ENCODE data around the gene SLC25A38. TPM values are rescaled to one million over a fixed set of nuclear protein-coding genes. Genes with fewer than 3 reads are reported as not detected.
"Not testable (repeated sequence)": the region's sequence is repeated elsewhere in the genome, so short reads cannot be mapped to it uniquely, and the experiment has no call there.

SLC25A38 gene
- total RNA-seq, result 13.2 TPM

- DNase-seq, result no peak
These were observed at the start of gene SLC25A38 for GRCh38 chr3:39383045-39383880. Gene SLC25A38, plus strand, starts transcription at chr3:39383370. Its CDS starts 355 bp downstream, at chr3:39383725.

- no peak for DNase-seq
These were observed 49.6 kb upstream of the SLC25A38 start for GRCh38 chr3:39333607-39334006.

- no peak for DNase-seq
These were observed 49.0 kb upstream of the SLC25A38 start for GRCh38 chr3:39334205-39334604.

- DNase-seq, result no peak
These were observed 45.0 kb upstream of the SLC25A38 start for GRCh38 chr3:39338201-39338600.

GRCh38 chr3:39339086-39339485, 44.1 kb upstream of the SLC25A38 start:
- no peak for DNase-seq

GRCh38 chr3:39343076-39343717, 40.0 kb upstream of the SLC25A38 start:
- no peak for DNase-seq

GRCh38 chr3:39343760-39344159, 39.4 kb upstream of the SLC25A38 start:
- DNase-seq, result no peak

GRCh38 chr3:39344746-39345344, 38.3 kb upstream of the SLC25A38 start:
- no peak for DNase-seq

GRCh38 chr3:39346785-39347585, 36.2 kb upstream of the SLC25A38 start:
- DNase-seq, result no peak

- no peak for DNase-seq
These were observed 35.6 kb upstream of the SLC25A38 start for GRCh38 chr3:39347586-39347876.

GRCh38 chr3:39349080-39349479, 34.1 kb upstream of the SLC25A38 start:
- DNase-seq, result no peak

- DNase-seq, result no peak
These were observed 32.5 kb upstream of the SLC25A38 start for GRCh38 chr3:39350714-39351113.

- DNase-seq, result not testable (repeated sequence)
These were observed 32.0 kb upstream of the SLC25A38 start for GRCh38 chr3:39351134-39351533.

- not testable (repeated sequence) for DNase-seq
These were observed 29.8 kb upstream of the SLC25A38 start for GRCh38 chr3:39353168-39353927.

- DNase-seq, result no peak
These were observed 24.8 kb upstream of the SLC25A38 start for GRCh38 chr3:39358333-39358732.

GRCh38 chr3:39361252-39361927, 21.8 kb upstream of the SLC25A38 start:
- DNase-seq, result no peak

GRCh38 chr3:39362192-39362591, 21.0 kb upstream of the SLC25A38 start:
- no peak for DNase-seq

- DNase-seq, result no peak
These were observed 20.4 kb upstream of the SLC25A38 start for GRCh38 chr3:39362812-39363211.

- not testable (repeated sequence) for DNase-seq
These were observed 12.7 kb upstream of the SLC25A38 start for GRCh38 chr3:39370450-39370849.

GRCh38 chr3:39372833-39373232, 10.3 kb upstream of the SLC25A38 start:
- DNase-seq, result no peak

GRCh38 chr3:39376959-39377634, 6.1 kb upstream of the SLC25A38 start:
- DNase-seq, result no peak

Data from skin of body (tissue), 2 donors.